Gastrocnemius medialis (tissue), 4 donors: Measurements from ENCODE around the gene SP140. TPM values are rescaled to one million over a fixed set of nuclear protein-coding genes. Genes with fewer than 3 reads are reported as not detected.

Experiments
- ATAC-seq, 2 donors: fragments of 150-250 bp; one replicate each; pipeline ENCODE4 v1.9.1; 2016
- DNase-seq, 2 donors: peaks; one replicate each; pipeline ENCODE4 v3.0.0-alpha.2; 2019
- H3K27ac ChIP-seq, 4 donors: fragments of 200-600 bp; sonication (generic); 1 replicate in 1 of 4; 2 replicates in 3 of 4; pipeline ENCODE4 v1.5.1; 2016 to 2018; ENCODE audit warnings: mild to moderate bottlenecking in 2 of 4, moderate library complexity in 1 of 4
- H3K27me3 ChIP-seq, 3 donors: fragments of 200-600 bp; sonication (generic) in 2 of 3; 1 replicate in 1 of 3; 2 replicates in 2 of 3; pipeline versions ENCODE4 v1.5.1 to v1.6.0; 2016 to 2019; ENCODE audit warnings: mild to moderate bottlenecking in 1 of 3, moderate library complexity in 1 of 3
- H3K36me3 ChIP-seq, 2 donors: fragments of 200-600 bp; sonication (generic) in 1 of 2; one replicate each; pipeline ENCODE4 v1.5.1; 2017 to 2018
- H3K4me1 ChIP-seq, 2 donors: fragments of 200-600 bp; sonication (generic) in 1 of 2; one replicate each; pipeline ENCODE4 v1.5.1; 2016 to 2017; ENCODE audit warnings: mild to moderate bottlenecking in 2 of 2
- H3K4me3 ChIP-seq, 4 donors: fragments of 200-600 bp; sonication (generic) in 3 of 4; 1 replicate in 1 of 4; 2 replicates in 3 of 4; pipeline ENCODE4 v1.5.1; 2016 to 2019; ENCODE audit warnings: mild to moderate bottlenecking in 2 of 4
- H3K9me3 ChIP-seq, 3 donors: fragments of 200-600 bp; sonication (generic) in 2 of 3; 1 replicate in 1 of 3; 2 replicates in 2 of 3; pipeline ENCODE4 v1.5.1; 2016 to 2019
- POLR2A ChIP-seq, 2 donors: fragments of 450-650 bp; IDR thresholded peaks; one replicate each; pipeline ENCODE4 v1.6.1; 2017; ENCODE audit warnings: antibody characterized with exemption in 2 of 2, mild to moderate bottlenecking in 2 of 2, moderate library complexity in 2 of 2
- in situ Hi-C, 4 donors: fragments of 200-750 bp; cut with MboI; loops; one replicate each; pipeline versions ENCODE4 v1.15.0 to v1.8.0; 2017; ENCODE audit warnings: low sequenced_read_pairs in 4 of 4
- intact Hi-C: fragments of 100-400 bp; cut with DNase I; formaldehyde crosslinking; loops from one replicate; pipeline ENCODE4 v1.15.1; 2023; ENCODE audit warnings: low total_unique reads
- total RNA-seq, 4 donors: library from RNA; depleted of rRNA; stranded (reverse); fragments of >200 nt; gene quantifications; one replicate each; pipeline versions ENCODE4 v1.1.0 to v1.2.3, GENCODE V29; 2016
- TF ChIP-seq, protein P1 (sequence below), 5 experiments: fragments of 450-650 bp in 3 of 5; fragments of 200-600 bp in 2 of 5; sonication (generic) in 2 of 5; IDR thresholded peaks in 4 of 5; conservative IDR thresholded peaks in 1 of 5; 1 replicate in 4 of 5; 2 replicates in 1 of 5; pipeline ENCODE4 v1.5.1; 2016 to 2019; ENCODE audit warnings: antibody characterized with exemption in 5 of 5, mild to moderate bottlenecking in 3 of 5, moderate library complexity in 3 of 5

The SP140 gene
- under 1 TPM in 1 of 4 donors, not detected in 3; 0.46 TPM for total RNA-seq

DNA sequence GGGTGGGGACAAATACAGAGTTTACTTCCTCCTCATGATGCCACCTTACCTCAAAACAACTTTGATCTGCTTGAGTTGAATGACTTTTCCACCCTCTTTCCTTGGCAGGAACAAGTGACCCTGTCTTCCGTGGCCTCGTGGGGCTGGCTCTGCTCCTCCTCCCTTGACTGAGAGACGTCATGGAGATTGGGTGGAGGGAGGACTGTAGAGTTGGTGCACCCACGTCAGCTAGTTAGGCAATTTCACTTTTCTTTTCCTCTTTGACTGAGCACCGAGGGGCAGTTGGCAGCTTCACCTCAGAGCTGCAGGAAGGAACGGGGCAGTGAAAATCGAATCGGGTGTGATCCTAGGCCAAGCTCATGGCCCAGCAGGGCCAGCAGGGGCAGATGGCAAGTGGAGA lies at the start of gene SP140:
TSS of gene SP140 (plus strand) at position 251 of the 400 bp plus-strand sequence. CDS start at position 360, 109 bp downstream.
- no peak for TF ChIP-seq POLR2A (IDR thresholded peaks at IDR 0.05)
- TF ChIP-seq, protein P1, sequence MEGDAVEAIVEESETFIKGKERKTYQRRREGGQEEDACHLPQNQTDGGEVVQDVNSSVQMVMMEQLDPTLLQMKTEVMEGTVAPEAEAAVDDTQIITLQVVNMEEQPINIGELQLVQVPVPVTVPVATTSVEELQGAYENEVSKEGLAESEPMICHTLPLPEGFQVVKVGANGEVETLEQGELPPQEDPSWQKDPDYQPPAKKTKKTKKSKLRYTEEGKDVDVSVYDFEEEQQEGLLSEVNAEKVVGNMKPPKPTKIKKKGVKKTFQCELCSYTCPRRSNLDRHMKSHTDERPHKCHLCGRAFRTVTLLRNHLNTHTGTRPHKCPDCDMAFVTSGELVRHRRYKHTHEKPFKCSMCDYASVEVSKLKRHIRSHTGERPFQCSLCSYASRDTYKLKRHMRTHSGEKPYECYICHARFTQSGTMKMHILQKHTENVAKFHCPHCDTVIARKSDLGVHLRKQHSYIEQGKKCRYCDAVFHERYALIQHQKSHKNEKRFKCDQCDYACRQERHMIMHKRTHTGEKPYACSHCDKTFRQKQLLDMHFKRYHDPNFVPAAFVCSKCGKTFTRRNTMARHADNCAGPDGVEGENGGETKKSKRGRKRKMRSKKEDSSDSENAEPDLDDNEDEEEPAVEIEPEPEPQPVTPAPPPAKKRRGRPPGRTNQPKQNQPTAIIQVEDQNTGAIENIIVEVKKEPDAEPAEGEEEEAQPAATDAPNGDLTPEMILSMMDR (IDR thresholded peaks at IDR 0.05 in 4 of 5, conservative IDR thresholded peaks at IDR 0.05 in 1 of 5), result no peak
- in situ Hi-C loops, result no loop called here
- Histone ChIP-seq H3K27ac (no peak within 1 kb of the TSS), H3K9me3 (no peaks in the 10 kb centered on the region), H3K36me3 (no peaks in the 10 kb centered on the region), H3K27me3 (no peaks in the 10 kb centered on the region), H3K4me1 (peaks cover 0 to under 1% of the 10 kb centered on the region in 2 donors), H3K4me3 (no peak within 1 kb of the TSS)
- intact Hi-C loops, result loop anchor here (10.0 kb wide), 1 partner anchor 189 kb away; the partner anchor contains the start of gene SP100
- DNase-seq, result peak; percentile 12 to 18
- no peak for ATAC-seq

DNA sequence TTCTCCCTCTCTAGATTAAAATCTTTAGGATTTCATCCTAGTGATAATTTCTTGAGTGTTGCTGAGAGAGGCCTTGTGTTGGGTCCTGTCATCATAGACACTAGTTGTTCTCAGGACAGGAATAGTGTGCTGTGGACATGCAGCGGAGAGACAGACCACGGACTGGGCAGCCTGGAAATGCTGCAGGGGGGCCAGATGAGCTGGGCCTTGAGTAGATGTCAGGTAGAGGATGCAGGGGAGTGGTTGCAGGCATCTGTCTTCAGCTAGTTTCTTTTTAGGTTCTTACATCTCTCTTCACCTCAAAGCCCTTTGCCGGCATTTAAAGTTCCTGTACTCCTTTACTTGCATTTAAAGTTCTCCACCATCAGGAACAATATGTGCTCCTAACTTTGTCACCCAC lies 48.5 kb upstream of the SP140 start:
- no peak overlapping the region for H3K4me3 ChIP-seq
- ATAC-seq (no peak), DNase-seq (no peak)
- peaks cover 0 to 18% of the 10 kb centered on the region in 2 donors for H3K36me3 ChIP-seq
- intact Hi-C loops (no loop called here), in situ Hi-C loops (no loop called here)
- no peaks in the 10 kb centered on the region for H3K27me3 ChIP-seq
- H3K9me3 ChIP-seq, result no peaks in the 10 kb centered on the region
- TF ChIP-seq, protein P1 (IDR thresholded peaks at IDR 0.05 in 4 of 5, conservative IDR thresholded peaks at IDR 0.05 in 1 of 5), result no peak
- no peak for TF ChIP-seq POLR2A (IDR thresholded peaks at IDR 0.05)
- H3K4me1 ChIP-seq, result no peaks in the 10 kb centered on the region
- H3K27ac ChIP-seq, result no peak overlapping the region

DNA sequence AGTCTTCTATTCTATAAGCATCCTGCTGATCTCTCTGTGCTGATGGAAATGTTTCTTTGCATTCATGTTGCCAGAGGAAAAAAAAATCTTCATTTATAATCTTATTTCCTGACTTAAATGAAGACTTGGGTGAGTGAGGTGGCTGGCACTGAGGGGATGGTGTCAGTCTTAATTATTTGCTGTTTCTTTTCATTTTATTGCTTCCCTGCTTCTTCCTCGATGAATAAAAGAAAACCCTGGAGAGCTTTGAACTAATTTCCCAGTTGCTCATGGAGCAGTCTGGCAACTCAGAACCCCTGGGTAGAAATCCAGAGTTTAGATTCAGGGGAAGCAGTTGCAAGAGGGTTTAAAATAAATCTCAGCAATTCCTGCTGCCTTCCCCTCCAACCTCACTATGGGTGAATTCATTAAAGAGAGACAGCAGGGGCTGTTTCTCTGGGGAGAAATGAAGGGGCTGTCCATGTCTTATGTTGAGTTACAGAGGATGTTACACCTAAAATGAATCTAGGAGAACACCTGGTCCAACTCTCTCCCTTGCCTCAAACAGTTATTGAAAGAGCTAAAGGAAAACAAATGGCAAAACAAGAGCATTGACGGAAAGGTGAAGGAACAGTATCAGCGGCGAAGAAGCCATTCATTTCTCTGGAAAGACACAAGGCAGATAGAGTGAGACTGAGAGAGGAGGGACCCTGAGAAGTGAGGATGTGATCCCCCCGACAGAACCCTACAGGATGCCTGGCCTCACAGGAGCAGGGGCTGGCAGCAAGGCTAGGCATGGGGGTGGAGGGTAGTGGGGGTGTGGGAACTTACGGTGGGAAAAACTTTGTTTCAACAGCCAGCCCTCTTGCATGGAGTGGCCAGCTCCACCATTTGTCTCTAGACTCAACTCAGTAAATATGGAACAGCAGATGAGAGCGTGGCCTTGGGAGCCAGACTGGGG lies 46.7 kb upstream of the SP140 start:
- in situ Hi-C loops (no loop called here), intact Hi-C loops (no loop called here)
- no peak for TF ChIP-seq POLR2A (IDR thresholded peaks at IDR 0.05)
- TF ChIP-seq, protein P1 (IDR thresholded peaks at IDR 0.05 in 4 of 5, conservative IDR thresholded peaks at IDR 0.05 in 1 of 5), result no peak
- no peak for DNase-seq
- ATAC-seq, result no peak
- no peak overlapping the region for H3K27ac ChIP-seq
- no peak overlapping the region for H3K4me3 ChIP-seq
- H3K36me3 ChIP-seq, result peaks cover 0 to 30% of the 10 kb centered on the region in 2 donors
- no peaks in the 10 kb centered on the region for H3K9me3 ChIP-seq
- H3K4me1 ChIP-seq, result no peaks in the 10 kb centered on the region
- H3K27me3 ChIP-seq, result no peaks in the 10 kb centered on the region

DNA sequence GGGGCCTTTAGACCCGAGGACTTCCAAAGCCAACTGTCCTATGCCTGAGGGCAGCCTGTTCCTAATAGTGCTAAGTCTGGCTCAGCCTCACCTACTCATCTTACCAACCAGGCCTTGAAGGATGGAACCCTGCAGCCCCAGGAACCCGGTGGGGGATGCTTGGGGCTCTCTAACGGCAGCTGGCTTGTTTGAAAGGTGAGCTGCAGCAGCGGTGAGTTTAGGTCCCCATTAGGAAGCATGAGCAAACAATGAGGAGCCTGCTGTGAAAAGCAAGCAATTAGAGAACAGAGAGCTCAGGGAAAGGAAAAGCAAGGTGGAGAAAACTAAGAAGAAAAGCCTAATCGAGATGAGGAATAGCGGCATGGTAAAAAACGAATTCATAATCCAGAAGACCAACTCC lies 45.6 kb upstream of the SP140 start:
- Histone ChIP-seq H3K4me3 (no peak overlapping the region), H3K36me3 (peaks cover 0 to 31% of the 10 kb centered on the region in 2 donors), H3K9me3 (no peaks in the 10 kb centered on the region), H3K4me1 (no peaks in the 10 kb centered on the region), H3K27ac (no peak overlapping the region), H3K27me3 (no peaks in the 10 kb centered on the region)
- DNase-seq (no peak), ATAC-seq (no peak)
- intact Hi-C loops (no loop called here), in situ Hi-C loops (no loop called here)
- TF ChIP-seq POLR2A (IDR thresholded peaks at IDR 0.05), result no peak
- TF ChIP-seq, protein P1 (IDR thresholded peaks at IDR 0.05 in 4 of 5, conservative IDR thresholded peaks at IDR 0.05 in 1 of 5), result no peak
